Stomach (tissue), 9 donors: ENCODE data around the gene JAKMIP1. TPM values are rescaled to one million over a fixed set of nuclear protein-coding genes. Genes with fewer than 3 reads are reported as not detected.
"Not testable (repeated sequence)": the region's sequence is repeated elsewhere in the genome, so short reads cannot be mapped to it uniquely, and the experiment has no call there.

ENCODE experiments used
- DNase-seq, 2 donors: peaks; one replicate each; pipeline versions ENCODE4 v3.0.0 to v3.0.0-alpha.2; 2013 to 2019
- H3K27ac ChIP-seq, 5 donors: fragments of 200-600 bp in 4 of 5; sonication (generic) in 4 of 5; one replicate each; pipeline ENCODE4 v1.5.1; 2013 to 2019; ENCODE audit warnings: mild to moderate bottlenecking in 1 of 5, moderate library complexity in 1 of 5
- H3K27me3 ChIP-seq, 3 donors: fragments of 200-600 bp; sonication (generic); one replicate each; pipeline ENCODE4 v1.5.1; 2017 to 2019; ENCODE audit warnings: mixed run types in 1 of 3
- H3K36me3 ChIP-seq, 4 donors: fragments of 200-600 bp; sonication (generic); 1 replicate in 3 of 4; 2 replicates in 1 of 4; pipeline ENCODE4 v1.5.1; 2016 to 2019
- H3K4me1 ChIP-seq, 4 donors: fragments of 200-600 bp; sonication (generic); one replicate each; pipeline ENCODE4 v1.5.1; 2016 to 2019
- H3K4me3 ChIP-seq, 4 donors: fragments of 200-600 bp; sonication (generic) in 3 of 4; one replicate each; pipeline ENCODE4 v1.5.1; 2016 to 2019; ENCODE audit warnings: mild to moderate bottlenecking in 1 of 4
- H3K9me3 ChIP-seq, 4 donors: fragments of 200-600 bp; sonication (generic); one replicate each; pipeline ENCODE4 v1.5.1; 2016 to 2019
- CTCF ChIP-seq, 7 experiments: fragments of 450-650 bp in 4 of 7; fragments of 200-600 bp in 3 of 7; sonication (generic) in 3 of 7; IDR thresholded peaks; one replicate each; pipeline ENCODE4 v1.5.1; 2016 to 2019; ENCODE audit warnings: antibody characterized with exemption in 7 of 7, control low read depth in 2 of 7, mild to moderate bottlenecking in 1 of 7
- EP300 ChIP-seq: sonication (generic); formaldehyde crosslinking; IDR thresholded peaks from one replicate; pipeline ENCODE4 v1.6.1; 2017; ENCODE audit warnings: antibody characterized with exemption
- POLR2A ChIP-seq, 4 donors: fragments of 450-650 bp; IDR thresholded peaks; one replicate each; pipeline ENCODE4 v1.6.1; 2016; ENCODE audit warnings: antibody characterized with exemption in 4 of 4, control low read depth in 2 of 4, mild to moderate bottlenecking in 1 of 4, moderate library complexity in 1 of 4
- POLR2AphosphoS5 ChIP-seq, 3 donors: sonication (generic); formaldehyde crosslinking; IDR thresholded peaks; one replicate each; pipeline ENCODE4 v1.6.1; 2016; ENCODE audit warnings: antibody characterized with exemption in 3 of 3
- WGBS, 5 donors: extraction: QIAGEN DNeasy Blood & Tissue Kit in 3 of 5; methylation state at CpG; one replicate each; pipeline versions ENCODE4 v1.1.5 to v1.1.7; 2013 to 2018; 5-methylcytosine and 5-hydroxymethylcytosine counted together
- intact Hi-C: fragments of 100-400 bp; cut with DNase I; formaldehyde crosslinking; loops from one replicate; pipeline ENCODE4 v1.15.1; 2023; ENCODE audit warnings: low total_unique reads
- polyA plus RNA-seq, 3 donors: library from polyadenylated mRNA; stranded (reverse); fragments of 200-250 nt; gene quantifications; one replicate each; pipeline ENCODE4 v1.2.3, GENCODE V29; 2013
- total RNA-seq, 5 donors: library from RNA; depleted of rRNA; stranded (reverse); fragments of >200 nt; gene quantifications; one replicate each; pipeline versions ENCODE4 v1.1.0 to v1.2.3, GENCODE V29; 2014 to 2016
- donor health status: healthy with polysubstance abuse.
- donor health status: Bipolar disorder and iron deficiency.
- donor health status: healthy.

Gene JAKMIP1
- total and polyA plus RNA-seq, 8 donors = 0.18 to 10.3 (median 0.54) TPM; not detected in 2

GRCh38 chr4:6005175-6005574 is 195.2 kb downstream of the JAKMIP1 start:
- Histone ChIP-seq H3K27ac (no peak overlapping the region), H3K36me3 (no peaks in the 10 kb centered on the region), H3K4me3 (no peak overlapping the region), H3K4me1 (peaks cover 0 to 6% (median 0%) of the 10 kb centered on the region in 4 donors), H3K27me3 (peaks cover 5 to 43% (median 18%) of the 10 kb centered on the region in 3 donors), H3K9me3 (no peaks in the 10 kb centered on the region)
- 58 to 78% (median 73%) methylated on average over 3 to 4 of the region's 4 CpGs for WGBS, 5 donors
- TF ChIP-seq CTCF (IDR thresholded peaks at IDR 0.05) = no peak
- TF ChIP-seq EP300 = no peak
- TF ChIP-seq POLR2A (IDR thresholded peaks at IDR 0.05) = no peak
- no peak for TF ChIP-seq POLR2AphosphoS5 (IDR thresholded peaks at IDR 0.05)
- intact Hi-C loops = loop anchor here (10.0 kb wide), 1 partner anchor 80 kb away; no protein-coding TSS in a partner anchor
- no peak for DNase-seq

- H3K36me3 ChIP-seq, H3K4me1 ChIP-seq, H3K27ac ChIP-seq, DNase-seq, H3K9me3 ChIP-seq, H3K4me3 ChIP-seq: not testable (repeated sequence)
- peaks cover 5 to 43% (median 8%) of the 10 kb centered on the region in 3 donors for H3K27me3 ChIP-seq
- 40 to 94% (median 79%) methylated on average over 1 of the region's 1 CpG for WGBS, 5 donors
- intact Hi-C loops = loop anchor here (10.0 kb wide), 1 partner anchor 81 kb away; no protein-coding TSS in a partner anchor
These were observed 196.9 kb downstream of the JAKMIP1 start for GRCh38 chr4:6003485-6003884.

- H3K27ac ChIP-seq = no peak overlapping the region
- peaks cover 0 to 38% (median 2%) of the 10 kb centered on the region in 3 donors for H3K27me3 ChIP-seq
- WGBS, 5 donors = 43 to 90% (median 81%) methylated on average over 2 to 3 of the region's 3 CpGs
- intact Hi-C loops = loop anchor here (10.0 kb wide), 1 partner anchor 82 kb away; no protein-coding TSS in a partner anchor
- H3K9me3 ChIP-seq = no peaks in the 10 kb centered on the region
- no peak for DNase-seq
- no peak overlapping the region for H3K4me3 ChIP-seq
- no peaks in the 10 kb centered on the region for H3K36me3 ChIP-seq
- no peaks in the 10 kb centered on the region for H3K4me1 ChIP-seq
- TF ChIP-seq EP300 (no peak), POLR2A (IDR thresholded peaks at IDR 0.05) (no peak), CTCF (IDR thresholded peaks at IDR 0.05) (no peak), POLR2AphosphoS5 (IDR thresholded peaks at IDR 0.05) (no peak)
These were observed 197.4 kb downstream of the JAKMIP1 start for GRCh38 chr4:6002926-6003325.

GRCh38 chr4:6002492-6002833 is 197.9 kb downstream of the JAKMIP1 start:
- Histone ChIP-seq H3K9me3 (no peaks in the 10 kb centered on the region), H3K4me3 (no peak overlapping the region), H3K27ac (no peak overlapping the region), H3K36me3 (no peaks in the 10 kb centered on the region), H3K27me3 (peaks cover 0 to 34% (median 0%) of the 10 kb centered on the region in 3 donors), H3K4me1 (no peaks in the 10 kb centered on the region)
- WGBS, 5 donors = 74 to 88% (median 83%) methylated on average over 4 to 5 of the region's 5 CpGs
- TF ChIP-seq EP300 (no peak), POLR2A (IDR thresholded peaks at IDR 0.05) (no peak)
- DNase-seq = no peak
- intact Hi-C loops = loop anchor here (10.0 kb wide), 1 partner anchor 82 kb away; no protein-coding TSS in a partner anchor

- H3K27me3 ChIP-seq = peaks cover 0 to 28% (median 0%) of the 10 kb centered on the region in 3 donors
- H3K4me3 ChIP-seq = no peak overlapping the region
- intact Hi-C loops = loop anchor here (10.0 kb wide), 1 partner anchor 83 kb away; no protein-coding TSS in a partner anchor
- no peak for DNase-seq
- H3K4me1 ChIP-seq = no peaks in the 10 kb centered on the region
- no peaks in the 10 kb centered on the region for H3K36me3 ChIP-seq
- TF ChIP-seq CTCF (IDR thresholded peaks at IDR 0.05) (no peak), POLR2AphosphoS5 (IDR thresholded peaks at IDR 0.05) (no peak), POLR2A (IDR thresholded peaks at IDR 0.05) (no peak), EP300 (no peak)
- H3K9me3 ChIP-seq = no peaks in the 10 kb centered on the region
- no peak overlapping the region for H3K27ac ChIP-seq
- WGBS, 5 donors = 55 to 71% (median 65%) methylated on average over 6 of the region's 6 CpGs
These were observed 198.5 kb downstream of the JAKMIP1 start for GRCh38 chr4:6001680-6002491.
